ENCODE data around the gene RAF1.

GRCh38 chr3:12560505-12561190 lies 103.3 kb downstream of the RAF1 start:
- TF ChIP-seq, protein P1, sequence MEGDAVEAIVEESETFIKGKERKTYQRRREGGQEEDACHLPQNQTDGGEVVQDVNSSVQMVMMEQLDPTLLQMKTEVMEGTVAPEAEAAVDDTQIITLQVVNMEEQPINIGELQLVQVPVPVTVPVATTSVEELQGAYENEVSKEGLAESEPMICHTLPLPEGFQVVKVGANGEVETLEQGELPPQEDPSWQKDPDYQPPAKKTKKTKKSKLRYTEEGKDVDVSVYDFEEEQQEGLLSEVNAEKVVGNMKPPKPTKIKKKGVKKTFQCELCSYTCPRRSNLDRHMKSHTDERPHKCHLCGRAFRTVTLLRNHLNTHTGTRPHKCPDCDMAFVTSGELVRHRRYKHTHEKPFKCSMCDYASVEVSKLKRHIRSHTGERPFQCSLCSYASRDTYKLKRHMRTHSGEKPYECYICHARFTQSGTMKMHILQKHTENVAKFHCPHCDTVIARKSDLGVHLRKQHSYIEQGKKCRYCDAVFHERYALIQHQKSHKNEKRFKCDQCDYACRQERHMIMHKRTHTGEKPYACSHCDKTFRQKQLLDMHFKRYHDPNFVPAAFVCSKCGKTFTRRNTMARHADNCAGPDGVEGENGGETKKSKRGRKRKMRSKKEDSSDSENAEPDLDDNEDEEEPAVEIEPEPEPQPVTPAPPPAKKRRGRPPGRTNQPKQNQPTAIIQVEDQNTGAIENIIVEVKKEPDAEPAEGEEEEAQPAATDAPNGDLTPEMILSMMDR (IDR thresholded peaks at IDR 0.05) = no peak
- TF ChIP-seq EZH2phosphoT487 (IDR thresholded peaks at IDR 0.05) (no peak), EZH2 (IDR thresholded peaks at IDR 0.05) (no peak)

All from neural progenitor cell (in vitro differentiated cells).